ENCODE data around the gene UTP3.
"Not testable (repeated sequence)": the region's sequence is repeated elsewhere in the genome, so short reads cannot be mapped to it uniquely, and the experiment has no call there.

Gene UTP3

GRCh38 chr4:70724463-70724862 is 36.1 kb downstream of the UTP3 start:
- ChIA-PET CTCF (interaction anchor here (1.2 to 2.5 kb wide), 2 partner anchors 11 to 35 kb away, joined by 4 to 6 read pairs; no protein-coding TSS in a partner anchor), POLR2A (no interaction called here)
- no peak overlapping the region for H3K27ac ChIP-seq (ENCODE audit: insufficient read depth in 1 of 2, low read depth in 1 of 2, low read length in 2 of 2, poor library complexity in 1 of 2, severe bottlenecking in 2 of 2)
- WGBS (ENCODE audit: insufficient coverage), result no CpG with 5 or more reads among the region's 3 CpGs
- H3K27me3 ChIP-seq (replicated peaks in 2 of 5; ENCODE audit: control insufficient read depth in 4 of 5, insufficient read depth in 5 of 5, low read length in 4 of 5), result no peaks in the 10 kb centered on the region
- no peak for DNase-seq
- H3K4me3 ChIP-seq (ENCODE audit: control insufficient read depth in 1 of 7, extremely low read depth in 1 of 7, insufficient read depth in 4 of 7, low read depth in 2 of 7, low read length in 6 of 7), result no peak overlapping the region
- H3K4me1 ChIP-seq (ENCODE audit: control extremely low read depth in 1 of 4, control insufficient read depth in 4 of 4, insufficient read depth in 4 of 4, low read length in 3 of 4), result no peaks in the 10 kb centered on the region
- no peaks in the 10 kb centered on the region for H3K9me3 ChIP-seq (ENCODE audit: control extremely low read depth in 1 of 5, control insufficient read depth in 4 of 5, insufficient read depth in 2 of 5, low read depth in 1 of 5, low read length in 4 of 5)
- peaks cover 0 to 4% (median 0%) of the 10 kb centered on the region in 4 experiments for H3K36me3 ChIP-seq (ENCODE audit: control insufficient read depth in 4 of 4, insufficient read depth in 4 of 4, low read length in 3 of 4)

GRCh38 chr4:70725633-70726032 is 37.3 kb downstream of the UTP3 start:
- Histone ChIP-seq H3K27me3 (replicated peaks in 2 of 5; ENCODE audit: control insufficient read depth in 4 of 5, insufficient read depth in 5 of 5, low read length in 4 of 5) (no peaks in the 10 kb centered on the region), H3K4me3 (ENCODE audit: control insufficient read depth in 1 of 7, extremely low read depth in 1 of 7, insufficient read depth in 4 of 7, low read depth in 2 of 7, low read length in 6 of 7) (no peak overlapping the region), H3K36me3 (ENCODE audit: control insufficient read depth in 4 of 4, insufficient read depth in 4 of 4, low read length in 3 of 4) (peaks cover 0 to 4% (median 0%) of the 10 kb centered on the region in 4 experiments), H3K9me3 (ENCODE audit: control extremely low read depth in 1 of 5, control insufficient read depth in 4 of 5, insufficient read depth in 2 of 5, low read depth in 1 of 5, low read length in 4 of 5) (no peaks in the 10 kb centered on the region), H3K27ac (ENCODE audit: insufficient read depth in 1 of 2, low read depth in 1 of 2, low read length in 2 of 2, poor library complexity in 1 of 2, severe bottlenecking in 2 of 2) (no peak overlapping the region), H3K4me1 (ENCODE audit: control extremely low read depth in 1 of 4, control insufficient read depth in 4 of 4, insufficient read depth in 4 of 4, low read length in 3 of 4) (no peaks in the 10 kb centered on the region)
- ChIA-PET POLR2A (no interaction called here), CTCF (interaction anchor here (1.1 to 2.5 kb wide), 3 partner anchors 8 to 36 kb away, joined by 3 to 7 read pairs (median 6); no protein-coding TSS in a partner anchor)
- no peak for DNase-seq
- WGBS (ENCODE audit: insufficient coverage), result 100% methylated on average over 1 of the region's 1 CpG

GRCh38 chr4:70726515-70726914 is 38.2 kb downstream of the UTP3 start:
- H3K4me1 ChIP-seq (ENCODE audit: control extremely low read depth in 1 of 4, control insufficient read depth in 4 of 4, insufficient read depth in 4 of 4, low read length in 3 of 4); H3K27me3 ChIP-seq (replicated peaks in 2 of 5; ENCODE audit: control insufficient read depth in 4 of 5, insufficient read depth in 5 of 5, low read length in 4 of 5); H3K9me3 ChIP-seq (ENCODE audit: control extremely low read depth in 1 of 5, control insufficient read depth in 4 of 5, insufficient read depth in 2 of 5, low read depth in 1 of 5, low read length in 4 of 5); DNase-seq; POLR2A ChIA-PET; H3K4me3 ChIP-seq (ENCODE audit: control insufficient read depth in 1 of 7, extremely low read depth in 1 of 7, insufficient read depth in 4 of 7, low read depth in 2 of 7, low read length in 6 of 7); H3K27ac ChIP-seq (ENCODE audit: insufficient read depth in 1 of 2, low read depth in 1 of 2, low read length in 2 of 2, poor library complexity in 1 of 2, severe bottlenecking in 2 of 2); H3K36me3 ChIP-seq (ENCODE audit: control insufficient read depth in 4 of 4, insufficient read depth in 4 of 4, low read length in 3 of 4): not testable (repeated sequence)
- CTCF ChIA-PET, result interaction anchor here (0.8 to 1.8 kb wide), 2 partner anchors 13 to 21 kb away, joined by 3 to 7 read pairs; no protein-coding TSS in a partner anchor
- 100% methylated on average over 5 of the region's 11 CpGs for WGBS (ENCODE audit: insufficient coverage)

- WGBS (ENCODE audit: insufficient coverage), result 93% methylated on average over 8 of the region's 11 CpGs
- POLR2A ChIA-PET, result no interaction called here
- DNase-seq, result no peak
- CTCF ChIA-PET, result interaction anchor here (1.1 to 1.5 kb wide), 2 partner anchors 10 to 44 kb away, joined by 3 to 7 read pairs; no protein-coding TSS in a partner anchor
- H3K4me1 ChIP-seq (ENCODE audit: control extremely low read depth in 1 of 4, control insufficient read depth in 4 of 4, insufficient read depth in 4 of 4, low read length in 3 of 4), result peaks cover 0 to under 1% (median 0%) of the 10 kb centered on the region in 4 experiments
- H3K36me3 ChIP-seq (ENCODE audit: control insufficient read depth in 4 of 4, insufficient read depth in 4 of 4, low read length in 3 of 4), result no peaks in the 10 kb centered on the region
- no peaks in the 10 kb centered on the region for H3K27me3 ChIP-seq (replicated peaks in 2 of 5; ENCODE audit: control insufficient read depth in 4 of 5, insufficient read depth in 5 of 5, low read length in 4 of 5)
- no peak overlapping the region for H3K4me3 ChIP-seq (ENCODE audit: control insufficient read depth in 1 of 7, extremely low read depth in 1 of 7, insufficient read depth in 4 of 7, low read depth in 2 of 7, low read length in 6 of 7)
- no peaks in the 10 kb centered on the region for H3K9me3 ChIP-seq (ENCODE audit: control extremely low read depth in 1 of 5, control insufficient read depth in 4 of 5, insufficient read depth in 2 of 5, low read depth in 1 of 5, low read length in 4 of 5)
- H3K27ac ChIP-seq (ENCODE audit: insufficient read depth in 1 of 2, low read depth in 1 of 2, low read length in 2 of 2, poor library complexity in 1 of 2, severe bottlenecking in 2 of 2), result no peak overlapping the region
Measured at GRCh38 chr4:70728091-70728490, 39.8 kb downstream of the UTP3 start.

- DNase-seq; H3K27me3 ChIP-seq (replicated peaks in 2 of 5; ENCODE audit: control insufficient read depth in 4 of 5, insufficient read depth in 5 of 5, low read length in 4 of 5); H3K4me3 ChIP-seq (ENCODE audit: control insufficient read depth in 1 of 7, extremely low read depth in 1 of 7, insufficient read depth in 4 of 7, low read depth in 2 of 7, low read length in 6 of 7); H3K9me3 ChIP-seq (ENCODE audit: control extremely low read depth in 1 of 5, control insufficient read depth in 4 of 5, insufficient read depth in 2 of 5, low read depth in 1 of 5, low read length in 4 of 5); H3K36me3 ChIP-seq (ENCODE audit: control insufficient read depth in 4 of 4, insufficient read depth in 4 of 4, low read length in 3 of 4); POLR2A ChIA-PET; H3K27ac ChIP-seq (ENCODE audit: insufficient read depth in 1 of 2, low read depth in 1 of 2, low read length in 2 of 2, poor library complexity in 1 of 2, severe bottlenecking in 2 of 2): not testable (repeated sequence)
- H3K4me1 ChIP-seq (ENCODE audit: control extremely low read depth in 1 of 4, control insufficient read depth in 4 of 4, insufficient read depth in 4 of 4, low read length in 3 of 4), result peaks cover 22 to 48% (median 36%) of the 10 kb centered on the region in 4 experiments
- CTCF ChIA-PET, result interaction anchor here (1.3 to 3.6 kb wide), 2 partner anchors 9 to 28 kb away, joined by 3 to 24 read pairs; no protein-coding TSS in a partner anchor
- WGBS (ENCODE audit: insufficient coverage), result no CpG with 5 or more reads among the region's 9 CpGs
Measured at GRCh38 chr4:70732878-70733277, 44.5 kb downstream of the UTP3 start.

GRCh38 chr4:70734168-70734954 is 46.0 kb downstream of the UTP3 start:
- peaks cover 22 to 50% (median 39%) of the 10 kb centered on the region in 4 experiments for H3K4me1 ChIP-seq (ENCODE audit: control extremely low read depth in 1 of 4, control insufficient read depth in 4 of 4, insufficient read depth in 4 of 4, low read length in 3 of 4)
- ChIA-PET POLR2A (interaction anchor here (1.3 kb wide), 1 partner anchor 30 kb away, joined by 3 read pairs; no protein-coding TSS in a partner anchor), CTCF (interaction anchor here (0.6 to 3.6 kb wide), 18 partner anchors 9 to 270 kb away, joined by 3 to 24 read pairs (median 4); partner anchors contain the start of genes MOB1B, RUFY3 and UTP3)
- no peaks in the 10 kb centered on the region for H3K27me3 ChIP-seq (replicated peaks in 2 of 5; ENCODE audit: control insufficient read depth in 4 of 5, insufficient read depth in 5 of 5, low read length in 4 of 5)
- 0% methylated on average over 4 of the region's 5 CpGs for WGBS (ENCODE audit: insufficient coverage)
- H3K4me3 ChIP-seq (ENCODE audit: control insufficient read depth in 1 of 7, extremely low read depth in 1 of 7, insufficient read depth in 4 of 7, low read depth in 2 of 7, low read length in 6 of 7), result peak overlapping the region in 6 of 7 experiments; percentile 47 to 77 (median 60)
- H3K9me3 ChIP-seq (ENCODE audit: control extremely low read depth in 1 of 5, control insufficient read depth in 4 of 5, insufficient read depth in 2 of 5, low read depth in 1 of 5, low read length in 4 of 5), result no peaks in the 10 kb centered on the region
- no peaks in the 10 kb centered on the region for H3K36me3 ChIP-seq (ENCODE audit: control insufficient read depth in 4 of 4, insufficient read depth in 4 of 4, low read length in 3 of 4)
- peak overlapping the region in 1 of 2 experiments; percentile 58 for H3K27ac ChIP-seq (ENCODE audit: insufficient read depth in 1 of 2, low read depth in 1 of 2, low read length in 2 of 2, poor library complexity in 1 of 2, severe bottlenecking in 2 of 2)
- DNase-seq, result peak; percentile 71 to 92 (median 88)

GRCh38 chr4:70734971-70735370 is 46.6 kb downstream of the UTP3 start:
- Histone ChIP-seq H3K27ac (ENCODE audit: insufficient read depth in 1 of 2, low read depth in 1 of 2, low read length in 2 of 2, poor library complexity in 1 of 2, severe bottlenecking in 2 of 2) (peak overlapping the region in 1 of 2 experiments; percentile 58), H3K27me3 (replicated peaks in 2 of 5; ENCODE audit: control insufficient read depth in 4 of 5, insufficient read depth in 5 of 5, low read length in 4 of 5) (no peaks in the 10 kb centered on the region), H3K36me3 (ENCODE audit: control insufficient read depth in 4 of 4, insufficient read depth in 4 of 4, low read length in 3 of 4) (no peaks in the 10 kb centered on the region), H3K4me1 (ENCODE audit: control extremely low read depth in 1 of 4, control insufficient read depth in 4 of 4, insufficient read depth in 4 of 4, low read length in 3 of 4) (peaks cover 22 to 50% (median 39%) of the 10 kb centered on the region in 4 experiments), H3K4me3 (ENCODE audit: control insufficient read depth in 1 of 7, extremely low read depth in 1 of 7, insufficient read depth in 4 of 7, low read depth in 2 of 7, low read length in 6 of 7) (peak overlapping the region in 6 of 7 experiments; percentile 47 to 77 (median 60)), H3K9me3 (ENCODE audit: control extremely low read depth in 1 of 5, control insufficient read depth in 4 of 5, insufficient read depth in 2 of 5, low read depth in 1 of 5, low read length in 4 of 5) (no peaks in the 10 kb centered on the region)
- peak in 2 of 3 donors; percentile 38 to 54 for DNase-seq
- 21% methylated on average over 2 of the region's 3 CpGs for WGBS (ENCODE audit: insufficient coverage)
- ChIA-PET CTCF (interaction anchor here (0.6 to 3.6 kb wide), 18 partner anchors 14 to 269 kb away, joined by 3 to 24 read pairs (median 4); partner anchors contain the start of genes MOB1B, RUFY3 and UTP3), POLR2A (interaction anchor here (1.3 kb wide), 1 partner anchor 31 kb away, joined by 3 read pairs; no protein-coding TSS in a partner anchor)
